GM18951 (cell line): ENCODE results near the gene KCNG1.

Source experiments
- POLR2A ChIP-seq: IDR thresholded peaks from 4 replicates; pipeline ENCODE4 v1.6.1; 2011; ENCODE audit warnings: mild to moderate bottlenecking; ENCODE audit not compliant: insufficient read length, insufficient read depth; ENCODE audit errors: extremely low read depth
- in situ Hi-C: fragments of 300-500 bp; cut with MboI; formaldehyde crosslinking; loops from one replicate; pipeline ENCODE4 v1.12.0; 2022; ENCODE audit warnings: low sequenced_read_pairs, mixed read lengths, inconsistent platforms; ENCODE audit not compliant: unreplicated experiment

Gene KCNG1

DNA sequence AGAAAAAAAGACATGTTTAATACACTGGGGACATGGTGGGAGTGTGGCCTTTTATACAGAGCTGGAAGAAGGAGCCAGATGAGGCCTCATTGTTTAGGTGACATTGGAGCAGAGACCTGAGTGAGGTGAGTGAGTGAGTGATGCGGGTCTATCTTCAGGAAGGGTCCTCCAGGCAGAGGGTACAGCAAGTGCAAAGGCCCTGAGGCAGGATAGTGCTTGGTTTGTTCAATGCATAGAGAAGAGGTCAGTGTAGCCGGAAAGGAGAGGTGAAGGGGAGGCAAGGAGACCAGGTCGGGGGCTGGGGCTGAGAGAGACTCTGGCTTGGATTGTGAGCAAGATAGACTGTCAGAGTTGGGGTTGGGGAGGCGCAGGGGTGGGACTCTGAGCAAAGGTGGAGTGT is 23.6 kb downstream of the KCNG1 start:
- in situ Hi-C loops = no loop called here
- TF ChIP-seq POLR2A = no peak

DNA sequence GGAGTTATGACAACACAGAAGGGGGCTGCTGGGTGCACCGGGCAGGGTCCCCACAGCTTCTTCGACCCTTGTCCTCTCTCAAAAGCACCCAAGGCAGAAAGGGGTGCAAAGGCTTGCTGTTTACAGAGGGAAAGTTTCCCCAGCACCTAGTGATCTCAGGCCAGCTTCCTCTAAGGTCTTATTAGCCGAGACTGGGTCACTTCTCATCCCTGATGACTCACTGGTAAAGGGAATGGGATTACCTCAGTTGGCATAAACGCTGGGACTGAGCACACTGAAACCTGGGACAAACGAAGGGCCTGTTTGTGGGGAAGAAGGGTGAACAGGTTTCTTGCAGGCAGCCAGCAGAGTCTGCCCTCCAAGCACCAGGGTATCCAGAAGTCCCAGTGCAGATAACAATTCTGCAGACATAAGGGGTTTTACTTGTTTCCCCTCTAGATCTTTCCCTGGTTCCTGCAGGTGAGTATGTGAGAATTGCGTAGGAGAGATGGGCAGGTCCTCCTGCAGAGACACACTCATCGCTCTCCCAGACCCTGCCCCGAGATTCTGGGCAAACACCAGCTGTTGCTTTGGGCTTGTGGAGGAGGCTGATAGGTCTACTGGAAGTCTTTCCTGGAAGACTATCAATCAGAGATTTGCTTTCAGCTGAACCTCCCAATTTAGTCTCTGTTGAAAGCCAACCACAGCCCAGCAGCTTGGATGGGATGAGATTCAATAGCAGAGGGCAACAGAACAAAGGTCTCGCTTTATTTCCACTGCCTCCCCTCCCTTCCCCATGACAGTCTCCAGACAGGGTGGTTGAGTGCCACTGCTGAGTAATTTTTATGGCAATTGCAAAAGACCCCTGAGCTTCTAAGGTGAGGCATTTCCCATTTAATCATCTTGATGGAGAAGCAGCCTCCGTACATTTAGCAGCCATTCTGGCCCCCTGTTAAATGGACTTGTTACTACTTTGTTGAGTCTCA is 25.7 kb downstream of the KCNG1 start:
- in situ Hi-C loops = no loop called here
- no peak for TF ChIP-seq POLR2A

DNA sequence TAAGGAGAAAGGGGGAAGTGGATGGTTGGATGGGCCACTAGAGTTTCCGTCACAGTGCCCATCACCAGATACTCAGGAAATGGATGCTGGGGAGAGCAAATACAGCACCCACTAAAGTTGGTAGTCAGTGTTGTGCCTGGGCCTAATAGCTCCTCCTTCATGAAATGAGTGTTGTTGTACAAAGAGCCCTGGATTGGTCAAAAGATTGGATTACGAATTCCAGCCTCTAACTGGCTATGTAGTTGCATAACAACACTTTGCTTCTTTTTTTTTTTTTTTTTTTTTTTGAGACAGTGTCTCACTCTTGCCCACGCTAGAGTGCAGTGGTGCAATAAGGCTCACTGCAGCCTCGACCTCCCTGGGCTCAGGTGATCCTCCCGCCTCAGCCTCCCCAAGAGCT is 27.4 kb downstream of the KCNG1 start:
- no peak for TF ChIP-seq POLR2A
- in situ Hi-C loops = no loop called here

DNA sequence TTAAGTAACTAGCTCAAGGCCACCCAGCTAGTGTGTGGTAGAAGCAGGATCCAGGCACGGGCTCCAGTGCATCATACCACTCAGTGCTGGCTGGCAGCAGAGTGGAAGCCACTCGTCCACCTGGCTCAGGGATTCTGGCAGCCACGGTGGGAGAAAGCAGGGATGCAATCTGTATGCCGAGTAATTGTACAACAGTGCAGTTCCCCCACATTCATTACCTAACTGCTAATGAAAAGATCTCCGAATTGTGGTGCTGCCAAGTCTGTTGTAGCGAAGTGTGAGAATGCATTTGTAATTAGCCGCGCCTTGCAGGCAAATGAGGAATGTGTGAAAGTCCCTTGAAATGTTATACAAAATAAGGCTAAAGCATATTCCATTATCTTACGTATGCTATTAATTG is 29.0 kb downstream of the KCNG1 start:
- TF ChIP-seq POLR2A = no peak
- in situ Hi-C loops = no loop called here

DNA sequence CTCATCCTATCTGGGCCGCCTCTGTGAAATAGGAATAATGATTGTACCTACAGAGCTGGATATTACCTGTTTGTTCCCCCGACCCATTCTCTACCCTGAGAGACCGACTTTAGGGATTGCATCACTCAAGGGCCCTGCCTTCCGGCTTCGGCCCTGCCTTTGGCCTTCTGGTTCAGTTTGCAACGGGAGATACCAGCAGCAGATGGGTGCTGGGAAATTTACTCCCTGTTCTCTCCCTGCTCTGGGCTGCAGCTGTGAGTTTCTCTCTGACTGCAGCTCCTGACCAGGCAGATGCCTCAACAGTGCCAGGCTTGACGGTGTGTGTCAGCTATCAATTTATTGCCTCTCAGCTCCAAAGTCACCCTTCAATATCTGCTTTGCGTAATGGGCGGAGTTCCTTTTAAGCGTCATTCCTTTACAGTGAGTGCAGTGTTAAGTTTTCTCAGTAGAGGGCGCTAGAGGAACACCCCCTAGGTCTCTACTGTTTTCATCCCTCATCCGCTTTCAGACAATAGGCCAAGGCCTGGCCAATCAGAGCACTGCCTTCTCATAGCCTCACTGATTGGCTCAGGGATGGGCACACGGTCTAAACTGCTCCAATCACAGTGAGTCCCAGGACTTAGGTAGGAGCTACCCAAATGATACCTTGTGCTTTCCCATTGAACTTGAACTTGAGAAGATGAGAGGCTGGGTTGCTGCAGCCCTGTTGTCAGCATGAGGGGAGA is 30.0 kb downstream of the KCNG1 start:
- in situ Hi-C loops = no loop called here
- TF ChIP-seq POLR2A = no peak

DNA sequence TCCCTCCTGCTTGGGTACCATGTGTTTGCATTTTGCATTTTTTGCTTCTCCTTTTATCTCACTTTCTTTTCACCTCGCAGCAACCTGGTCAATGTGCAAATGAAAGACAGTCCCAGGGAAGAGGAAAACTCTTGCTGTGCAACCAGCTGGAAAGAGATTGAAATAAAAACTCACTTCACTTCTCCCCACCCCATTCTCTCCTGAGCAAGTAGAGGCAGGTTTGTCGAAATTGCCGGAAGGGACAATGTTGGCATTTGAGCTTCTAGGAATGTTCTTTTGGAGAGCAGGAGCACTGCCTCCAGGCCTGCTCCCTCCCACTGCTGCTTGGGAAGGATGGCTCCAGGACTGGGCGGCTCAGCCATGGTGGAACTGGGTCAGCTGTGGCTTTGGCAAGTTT is 30.6 kb downstream of the KCNG1 start:
- in situ Hi-C loops = no loop called here
- no peak for TF ChIP-seq POLR2A

DNA sequence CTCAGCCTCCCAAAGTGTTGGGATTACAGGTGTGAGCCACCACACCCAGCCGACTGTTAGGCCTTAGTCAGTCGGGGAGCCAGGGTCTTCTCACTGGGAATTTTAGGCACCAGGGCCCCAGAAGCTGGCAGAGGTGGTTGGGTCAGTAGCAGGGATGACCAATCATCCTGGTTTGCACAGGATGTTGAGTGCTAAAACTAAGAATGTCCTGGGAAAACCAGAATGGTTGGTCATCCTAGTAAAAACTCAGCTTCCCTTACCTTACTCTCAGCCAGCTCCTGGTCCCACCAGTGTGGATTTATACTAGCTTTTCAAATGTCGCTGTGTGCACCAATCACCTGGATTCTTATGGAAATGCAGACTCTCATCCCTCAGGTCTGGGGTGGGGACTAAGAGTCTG is 31.8 kb downstream of the KCNG1 start:
- TF ChIP-seq POLR2A = no peak
- in situ Hi-C loops = no loop called here

DNA sequence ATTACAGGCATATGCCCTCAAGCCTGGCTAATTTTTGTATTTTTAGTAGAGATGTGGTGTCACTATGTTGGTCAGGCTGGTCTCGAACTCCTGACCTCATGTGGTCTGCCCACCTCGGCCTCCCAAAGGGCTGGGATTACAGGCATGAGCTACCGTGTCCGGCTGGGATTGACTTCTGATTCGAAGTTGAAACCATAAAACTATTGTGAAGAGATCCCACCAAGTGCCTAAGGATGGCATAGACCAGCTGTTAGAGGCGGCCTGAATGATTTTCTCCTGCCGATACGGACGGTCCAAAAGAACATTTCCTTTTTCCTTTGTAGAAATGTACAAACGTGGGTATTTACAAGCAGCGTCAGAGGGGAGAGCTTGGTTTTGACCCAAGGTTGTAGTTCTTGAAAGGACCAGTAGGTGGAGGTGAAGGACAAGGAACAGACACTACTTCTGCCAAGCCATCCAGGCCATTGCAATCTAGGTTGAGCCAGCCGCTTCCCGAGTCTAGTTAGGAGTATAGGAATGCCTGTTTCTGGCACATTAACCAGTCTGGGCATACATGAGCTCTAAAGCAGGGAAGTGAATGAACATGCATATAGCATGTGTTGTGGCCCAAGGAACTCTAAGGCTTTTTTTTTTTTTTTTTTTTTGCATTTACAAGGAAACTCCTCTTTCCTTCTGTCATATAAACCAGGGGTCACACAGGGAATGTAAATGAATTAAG is 35.3 kb downstream of the KCNG1 start:
- in situ Hi-C loops = loop anchor here (10.0 kb wide), 1 partner anchor 337 kb away; no protein-coding TSS in a partner anchor
- no peak for TF ChIP-seq POLR2A

DNA sequence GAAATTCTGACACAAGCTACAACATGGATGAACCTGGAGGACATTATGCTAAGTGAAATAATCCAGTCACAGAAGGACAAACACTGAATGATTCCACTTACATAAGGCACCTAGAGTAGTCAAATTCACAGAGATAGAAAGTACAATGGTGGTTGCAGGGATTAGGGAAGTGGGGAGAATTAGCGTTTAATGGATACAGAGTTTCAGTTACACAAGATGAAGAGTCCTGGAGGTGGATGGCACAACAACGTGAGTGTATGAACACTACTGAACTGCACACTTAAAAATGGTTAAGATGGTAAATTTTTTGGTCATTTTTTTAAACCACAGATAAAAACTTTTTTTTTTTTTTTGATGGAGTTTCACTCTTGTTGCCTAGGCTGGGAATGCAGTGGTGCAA is 39.6 kb downstream of the KCNG1 start:
- TF ChIP-seq POLR2A = no peak
- in situ Hi-C loops = loop anchor here (10.0 kb wide), 1 partner anchor 341 kb away; no protein-coding TSS in a partner anchor

DNA sequence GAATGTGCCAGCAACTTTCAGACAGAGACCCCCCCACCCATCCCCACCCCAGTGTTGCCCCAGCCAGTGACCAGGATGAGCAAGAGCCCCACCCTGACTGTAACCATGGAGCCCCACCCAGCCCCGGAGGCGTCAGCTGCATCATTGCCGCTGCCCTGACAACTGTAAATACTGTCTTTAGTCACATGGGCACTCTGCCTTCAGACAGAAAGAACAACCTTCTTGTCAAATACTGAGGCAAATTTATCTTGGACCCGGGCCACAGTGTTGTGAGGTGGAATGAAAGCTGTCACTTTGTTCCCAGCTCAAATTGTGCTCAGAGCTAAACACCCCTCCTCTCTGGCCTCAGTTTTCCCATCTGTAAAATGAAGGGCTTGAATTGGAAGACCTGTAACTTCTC is 40.5 kb downstream of the KCNG1 start:
- no peak for TF ChIP-seq POLR2A
- in situ Hi-C loops = loop anchor here (10.0 kb wide), 1 partner anchor 342 kb away; no protein-coding TSS in a partner anchor

DNA sequence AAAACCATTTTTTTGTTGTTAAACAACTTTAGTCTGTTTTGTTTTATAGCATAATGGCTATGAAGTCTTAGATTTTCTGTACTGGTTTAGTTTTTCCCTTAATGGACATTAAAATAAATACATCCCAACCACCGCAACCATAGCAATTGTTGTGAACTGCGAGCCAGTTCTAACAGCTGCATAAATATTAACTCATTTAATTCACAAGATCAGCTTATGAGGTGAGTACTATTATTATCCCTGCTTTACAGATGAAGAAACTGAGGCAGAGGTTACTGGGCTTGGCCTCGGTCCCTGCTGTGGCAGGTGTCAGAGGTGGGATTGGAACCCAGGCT is 41.2 kb downstream of the KCNG1 start:
- in situ Hi-C loops = loop anchor here (10.0 kb wide), 1 partner anchor 343 kb away; no protein-coding TSS in a partner anchor
- no peak for TF ChIP-seq POLR2A

DNA sequence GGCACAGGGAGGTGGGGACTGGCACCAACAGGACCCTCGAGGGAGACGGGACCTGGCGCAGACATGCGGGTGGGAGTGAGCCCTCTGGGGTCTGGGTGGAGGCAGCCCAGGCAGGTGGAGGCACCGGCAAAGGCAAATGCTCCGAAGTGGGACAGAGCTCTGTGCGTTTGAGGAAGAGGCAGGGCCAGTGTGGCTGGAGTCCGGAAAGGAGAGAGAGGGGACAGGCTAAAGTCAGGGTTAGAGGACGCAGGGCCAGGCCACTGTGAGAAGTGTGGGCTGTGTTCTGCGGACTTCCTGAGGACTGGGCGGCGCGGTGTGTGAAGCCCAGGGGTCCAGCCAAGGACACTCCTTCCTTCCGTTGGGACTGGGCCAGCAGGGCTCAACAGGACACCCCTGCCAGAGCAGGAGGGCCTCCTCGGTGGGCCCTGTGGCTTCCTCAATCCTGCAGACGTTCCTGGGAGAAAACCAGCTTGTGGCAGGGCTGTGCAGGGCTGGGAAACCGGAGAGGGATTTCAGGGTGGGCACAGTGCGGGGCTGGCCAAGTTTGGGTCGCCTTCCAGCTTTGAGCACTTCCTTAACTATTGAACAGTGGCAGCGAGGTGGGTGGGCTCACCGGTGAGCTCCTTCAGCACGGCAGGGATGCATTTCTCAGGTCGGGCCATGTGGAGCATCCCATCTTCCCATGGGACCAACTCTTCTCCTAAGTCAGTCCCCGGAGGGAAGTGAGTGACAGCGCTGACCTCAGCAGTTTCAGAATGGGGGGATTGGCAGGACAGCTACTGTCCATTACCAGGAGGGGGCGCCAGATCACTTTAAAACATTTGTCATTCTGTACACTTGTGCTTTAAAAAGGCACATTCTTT is 41.8 kb downstream of the KCNG1 start:
- in situ Hi-C loops = loop anchor here (10.0 kb wide), 1 partner anchor 344 kb away; no protein-coding TSS in a partner anchor
- no peak for TF ChIP-seq POLR2A
